Head of caudate nucleus (tissue), 42 donors: ENCODE measurements around the gene NFIX.

Experiments
- DNase-seq, 42 donors: peaks; one replicate each; pipeline versions ENCODE4 v3.0.0 to v3.0.0-alpha.2; 2020 to 2021; ENCODE audit warnings: mixed read lengths in 7 of 42
- intact Hi-C: fragments of 100-400 bp; cut with DNase I; formaldehyde crosslinking; loops from one replicate; pipeline ENCODE4 v1.15.0; 2022

NFIX gene

GRCh38 chr19:13057147-13057572 is 61.9 kb downstream of the NFIX start:
- intact Hi-C loops: no loop called here
- no peak for DNase-seq

GRCh38 chr19:13057744-13058143 is 62.5 kb downstream of the NFIX start:
- no peak for DNase-seq

GRCh38 chr19:13058951-13059660 is 63.8 kb downstream of the NFIX start:
- no peak for DNase-seq
- intact Hi-C loops: no loop called here

More at GRCh38 chr19:13057744-13058143, 62.5 kb downstream of the NFIX start:
- intact Hi-C loops: no loop called here

GRCh38 chr19:13060233-13060963 is 65.1 kb downstream of the NFIX start:
- intact Hi-C loops: loop anchor here (5.0 kb wide), 1 partner anchor 33 kb away; no protein-coding TSS in a partner anchor
- DNase-seq: peak in 35 of 42 donors; percentile 51 to 88 (median 72)

- DNase-seq: peak; percentile 75 to 97 (median 91)
- intact Hi-C loops: loop anchor here (5.0 kb wide), 1 partner anchor 34 kb away; no protein-coding TSS in a partner anchor
Measured at GRCh38 chr19:13060964-13061927, 66.0 kb downstream of the NFIX start.

- no peak for DNase-seq
- intact Hi-C loops: loop anchor here (5.0 kb wide), 1 partner anchor 35 kb away; no protein-coding TSS in a partner anchor
Measured at GRCh38 chr19:13062317-13062716, 67.0 kb downstream of the NFIX start.

- peak in 3 of 42 donors; percentile 31 to 69 (median 59) for DNase-seq
- intact Hi-C loops: loop anchor here (5.0 kb wide), 1 partner anchor 36 kb away; no protein-coding TSS in a partner anchor
Measured at GRCh38 chr19:13063461-13064091, 68.3 kb downstream of the NFIX start.

GRCh38 chr19:13064092-13064489 is 68.8 kb downstream of the NFIX start:
- peak in 7 of 42 donors; percentile 37 to 62 (median 49) for DNase-seq
- intact Hi-C loops: loop anchor here (5.0 kb wide), 1 partner anchor 37 kb away; no protein-coding TSS in a partner anchor

GRCh38 chr19:13066226-13066625 is 71.0 kb downstream of the NFIX start:
- no peak for DNase-seq
- intact Hi-C loops: no loop called here

- intact Hi-C loops: no loop called here
- DNase-seq: no peak
Measured at GRCh38 chr19:13066933-13067807, 71.9 kb downstream of the NFIX start.

GRCh38 chr19:13068085-13068846 is 73.0 kb downstream of the NFIX start:
- intact Hi-C loops: no loop called here
- peak in 20 of 42 donors; percentile 33 to 76 (median 61) for DNase-seq

GRCh38 chr19:13069415-13070359 is 74.4 kb downstream of the NFIX start:
- intact Hi-C loops: loop anchor here (5.0 kb wide), 1 partner anchor 37 kb away; no protein-coding TSS in a partner anchor
- peak in 2 of 42 donors; percentile 38 to 44 for DNase-seq

GRCh38 chr19:13070425-13071140 is 75.3 kb downstream of the NFIX start:
- intact Hi-C loops: loop anchor here (5.0 kb wide), 1 partner anchor 38 kb away; no protein-coding TSS in a partner anchor
- DNase-seq: peak in 38 of 42 donors; percentile 58 to 92 (median 74)

GRCh38 chr19:13071444-13072187 is 76.3 kb downstream of the NFIX start:
- intact Hi-C loops: loop anchor here (5.0 kb wide), 1 partner anchor 39 kb away; no protein-coding TSS in a partner anchor
- peak in 3 of 42 donors; percentile 58 to 72 (median 67) for DNase-seq
